ENCODE data around the gene CD300E. TPM values are rescaled to one million over a fixed set of nuclear protein-coding genes. Genes with fewer than 3 reads are reported as not detected.

Gene CD300E
- total RNA-seq, 2 experiments from 2014 or later, result 0.93 to 0.98 TPM

DNA sequence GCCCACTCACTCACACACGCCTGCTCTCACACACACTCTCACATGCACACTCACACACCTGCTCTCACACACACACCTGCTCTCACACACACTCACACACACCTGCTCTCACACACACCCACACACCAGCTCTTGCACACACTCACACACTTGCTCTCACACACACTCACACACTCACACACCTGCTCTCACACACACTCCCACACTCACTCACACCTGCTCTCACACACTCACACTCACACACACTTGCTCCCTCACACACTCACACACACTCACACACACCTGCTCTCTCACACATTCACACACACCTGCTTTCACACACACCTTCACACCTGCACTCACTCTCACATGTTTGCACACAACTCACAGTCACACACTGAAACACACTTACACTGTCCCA lies 60.2 kb downstream of the CD300E start:
- DNase-seq, result no peak
- Histone ChIP-seq H3K9me3 (ENCODE audit: control insufficient read depth in 1 of 2, insufficient read depth in 1 of 2, low read length in 2 of 2) (no peaks in the 10 kb centered on the region), H3K4me3 (ENCODE audit: low read length) (no peak overlapping the region), H3K27ac (ENCODE audit: low read depth in 1 of 2, low read length in 2 of 2) (no peak overlapping the region), H3K36me3 (ENCODE audit: insufficient read depth, low read length) (no peaks in the 10 kb centered on the region), H3K4me1 (ENCODE audit: insufficient read depth, low read length) (peaks cover 8% of the 10 kb centered on the region), H3K27me3 (ENCODE audit: control insufficient read depth in 1 of 2, insufficient read depth in 2 of 2, low read length in 2 of 2) (peaks cover 0 to 6% of the 10 kb centered on the region in 2 experiments)
- ChIA-PET CTCF (no interaction called here), POLR2A (no interaction called here)
- no peaks in the 10 kb centered on the region for H3K36me3 Mint-ChIP-seq (ENCODE audit: low read depth)
- intact Hi-C loops (cut with DNase I, micrococcal nuclease), result no loop called here
- no peak overlapping the region for H3K27ac Mint-ChIP-seq
- no peak for ATAC-seq (ENCODE audit: poor library complexity)
- peaks cover 18% of the 10 kb centered on the region for H3K27me3 Mint-ChIP-seq
- H3K9me3 Mint-ChIP-seq, result peaks cover 3% of the 10 kb centered on the region
- peaks cover 32% of the 10 kb centered on the region for H3K4me1 Mint-ChIP-seq (ENCODE audit: low read depth)
- no peak for TF ChIP-seq CTCF (IDR thresholded peaks at IDR 0.05)
- no peak overlapping the region for H3K4me3 Mint-ChIP-seq

DNA sequence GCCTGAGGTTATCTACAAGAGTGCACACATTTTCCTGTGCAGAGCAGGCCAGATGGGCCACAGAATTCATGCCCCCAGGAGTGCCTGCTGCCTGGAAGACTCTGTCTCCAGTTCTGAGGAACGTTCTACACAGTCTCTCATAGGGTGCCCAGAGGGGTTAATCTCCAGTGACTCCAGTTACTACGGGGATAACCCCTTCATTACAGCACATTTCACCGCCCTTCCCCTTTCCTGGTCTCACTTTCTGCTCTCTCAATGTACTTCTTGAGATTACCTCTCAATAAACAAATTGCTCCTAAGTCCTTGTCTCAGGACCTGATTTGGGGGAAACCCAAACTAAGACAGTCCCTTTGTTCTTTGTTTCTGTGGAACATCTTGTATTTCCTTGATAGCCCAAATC lies 62.0 kb downstream of the CD300E start:
- no peak for TF ChIP-seq CTCF (IDR thresholded peaks at IDR 0.05)
- H3K36me3 Mint-ChIP-seq (ENCODE audit: low read depth), result no peaks in the 10 kb centered on the region
- peaks cover 3% of the 10 kb centered on the region for H3K9me3 Mint-ChIP-seq
- H3K27me3 ChIP-seq (ENCODE audit: control insufficient read depth in 1 of 2, insufficient read depth in 2 of 2, low read length in 2 of 2), result peaks cover 0 to 4% of the 10 kb centered on the region in 2 experiments
- peaks cover 8% of the 10 kb centered on the region for H3K4me1 ChIP-seq (ENCODE audit: insufficient read depth, low read length)
- H3K9me3 ChIP-seq (ENCODE audit: control insufficient read depth in 1 of 2, insufficient read depth in 1 of 2, low read length in 2 of 2), result no peaks in the 10 kb centered on the region
- intact Hi-C loops (cut with DNase I, micrococcal nuclease), result no loop called here
- peaks cover 6% of the 10 kb centered on the region for H3K27me3 Mint-ChIP-seq
- POLR2A ChIA-PET, result no interaction called here
- H3K27ac ChIP-seq (ENCODE audit: low read depth in 1 of 2, low read length in 2 of 2), result no peak overlapping the region
- no peak overlapping the region for H3K4me3 Mint-ChIP-seq
- H3K36me3 ChIP-seq (ENCODE audit: insufficient read depth, low read length), result no peaks in the 10 kb centered on the region
- DNase-seq (no peak), ATAC-seq (ENCODE audit: poor library complexity) (no peak)
- CTCF ChIA-PET, result no interaction called here
- peaks cover 46% of the 10 kb centered on the region for H3K4me1 Mint-ChIP-seq (ENCODE audit: low read depth)
- H3K27ac Mint-ChIP-seq, result no peak overlapping the region
- H3K4me3 ChIP-seq (ENCODE audit: low read length), result no peak overlapping the region

Other genes starting within 250 kb of the CD300E start
- gene GPRC5C, start 191.7 kb downstream of the CD300E start, total RNA-seq, result not detected
- gene CD300A, start 157.1 kb downstream of the CD300E start, total RNA-seq, result 1 to 10 TPM; 1.8 to 2.6 TPM
- gene CD300LB, start 92.3 kb downstream of the CD300E start, total RNA-seq, result under 1 TPM; 0.36 to 0.56 TPM
- under 1 TPM; 0.41 to 0.50 TPM for gene CD300C, start 77.6 kb downstream of the CD300E start, total RNA-seq
- gene CD300H, start 56.2 kb downstream of the CD300E start, total RNA-seq, result not detected
- gene CD300LD, start 31.5 kb downstream of the CD300E start, total RNA-seq, result not detected
- gene CD300LF, start 89.2 kb upstream of the CD300E start, total RNA-seq, result 1 to 10 TPM in 1 of 2 experiments, under 1 TPM in 1; 0.39 to 1.0 TPM
- 10 to 100 TPM; 19.0 to 21.1 TPM for gene RAB37, start 113.5 kb upstream of the CD300E start, total RNA-seq
- gene NHERF1, start 124.9 kb upstream of the CD300E start, total RNA-seq, result 10 to 100 TPM; 68.4 to 72.4 TPM
- 10 to 100 TPM; 34.6 to 38.2 TPM for gene NAT9, start 152.6 kb upstream of the CD300E start, total RNA-seq
- not detected for gene GRIN2C, start 236.1 kb upstream of the CD300E start, total RNA-seq
- 1 to 10 TPM; 2.1 to 2.7 TPM for gene FDXR, start 249.3 kb upstream of the CD300E start, total RNA-seq

Measured in CD4-positive, alpha-beta T cell (primary cell).